ENCODE measurements around the gene BCL6. TPM values are rescaled to one million over a fixed set of nuclear protein-coding genes. Genes with fewer than 3 reads are reported as not detected.

The BCL6 gene
- total RNA-seq, 1 donor from 2014 or later: 47.7 TPM

- Histone ChIP-seq H3K27ac (replicated peaks) (no peak overlapping the region), H3K27me3 (ENCODE audit: low read depth) (no peaks in the 10 kb centered on the region), H3K9me3 (replicated peaks) (no peaks in the 10 kb centered on the region), H3K4me3 (no peak overlapping the region), H3K36me3 (peaks cover 63% of the 10 kb centered on the region), H3K4me1 (peaks cover 81% of the 10 kb centered on the region)
- intact Hi-C loops (cut with micrococcal nuclease): loop anchor here (10.0 kb wide), 1 partner anchor 1401 kb away; no protein-coding TSS in a partner anchor
- no peak for DNase-seq
- TF ChIP-seq, protein P1, sequence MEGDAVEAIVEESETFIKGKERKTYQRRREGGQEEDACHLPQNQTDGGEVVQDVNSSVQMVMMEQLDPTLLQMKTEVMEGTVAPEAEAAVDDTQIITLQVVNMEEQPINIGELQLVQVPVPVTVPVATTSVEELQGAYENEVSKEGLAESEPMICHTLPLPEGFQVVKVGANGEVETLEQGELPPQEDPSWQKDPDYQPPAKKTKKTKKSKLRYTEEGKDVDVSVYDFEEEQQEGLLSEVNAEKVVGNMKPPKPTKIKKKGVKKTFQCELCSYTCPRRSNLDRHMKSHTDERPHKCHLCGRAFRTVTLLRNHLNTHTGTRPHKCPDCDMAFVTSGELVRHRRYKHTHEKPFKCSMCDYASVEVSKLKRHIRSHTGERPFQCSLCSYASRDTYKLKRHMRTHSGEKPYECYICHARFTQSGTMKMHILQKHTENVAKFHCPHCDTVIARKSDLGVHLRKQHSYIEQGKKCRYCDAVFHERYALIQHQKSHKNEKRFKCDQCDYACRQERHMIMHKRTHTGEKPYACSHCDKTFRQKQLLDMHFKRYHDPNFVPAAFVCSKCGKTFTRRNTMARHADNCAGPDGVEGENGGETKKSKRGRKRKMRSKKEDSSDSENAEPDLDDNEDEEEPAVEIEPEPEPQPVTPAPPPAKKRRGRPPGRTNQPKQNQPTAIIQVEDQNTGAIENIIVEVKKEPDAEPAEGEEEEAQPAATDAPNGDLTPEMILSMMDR (IDR thresholded peaks at IDR 0.05; ENCODE audit: borderline replicate concordance): no peak
Measured at GRCh38 chr3:187733371-187733770, 11.9 kb downstream of the BCL6 start.

- Histone ChIP-seq H3K36me3 (peaks cover 100% of the 10 kb centered on the region), H3K4me3 (no peak overlapping the region), H3K4me1 (peaks cover 55% of the 10 kb centered on the region), H3K27me3 (ENCODE audit: low read depth) (no peaks in the 10 kb centered on the region), H3K27ac (replicated peaks) (peak overlapping the region; percentile 10), H3K9me3 (replicated peaks) (no peaks in the 10 kb centered on the region)
- TF ChIP-seq, protein P1 (IDR thresholded peaks at IDR 0.05; ENCODE audit: borderline replicate concordance): no peak
- DNase-seq: no peak
- intact Hi-C loops (cut with micrococcal nuclease): no loop called here
Measured at GRCh38 chr3:187729598-187729997, 15.7 kb downstream of the BCL6 start.

DNA sequence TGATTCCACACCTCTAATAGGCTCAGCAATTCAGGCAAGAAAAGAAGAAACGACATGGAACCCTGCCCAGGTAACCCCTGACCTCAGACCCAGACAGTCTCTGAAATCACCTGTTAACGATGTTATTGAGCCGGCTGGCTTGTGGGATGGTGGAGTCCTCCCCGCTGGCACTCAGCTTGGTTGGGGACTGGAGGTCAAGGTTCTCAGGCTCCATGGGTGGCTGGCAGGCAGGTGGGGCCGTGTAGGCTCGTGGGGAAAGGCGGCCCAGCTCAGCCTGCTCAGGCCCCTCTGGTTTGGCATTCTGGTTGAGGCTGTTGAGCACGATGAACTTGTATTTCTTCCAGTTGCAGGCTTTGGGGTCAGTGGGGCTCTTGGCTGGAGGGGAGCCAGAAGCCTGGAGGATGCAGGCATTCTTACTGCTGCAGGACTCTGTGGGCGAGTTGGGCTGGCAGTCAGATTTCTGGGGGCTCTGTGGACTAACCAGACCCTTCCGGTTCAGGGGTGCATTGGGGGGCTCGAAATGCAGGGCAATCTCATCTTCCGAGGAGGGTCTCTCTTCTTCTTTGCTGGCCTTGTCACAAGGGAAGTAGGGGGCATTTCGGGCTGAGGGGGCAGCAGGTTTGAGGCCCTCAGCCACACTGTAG lies 16.2 kb downstream of the BCL6 start:
- Histone ChIP-seq H3K4me3 (no peak overlapping the region), H3K4me1 (peaks cover 51% of the 10 kb centered on the region), H3K9me3 (replicated peaks) (no peaks in the 10 kb centered on the region), H3K27ac (replicated peaks) (peak overlapping the region; percentile 10), H3K27me3 (ENCODE audit: low read depth) (no peaks in the 10 kb centered on the region), H3K36me3 (peaks cover 100% of the 10 kb centered on the region)
- no peak for DNase-seq
- intact Hi-C loops (cut with micrococcal nuclease): no loop called here
- TF ChIP-seq, protein P1 (IDR thresholded peaks at IDR 0.05; ENCODE audit: borderline replicate concordance): no peak

DNA sequence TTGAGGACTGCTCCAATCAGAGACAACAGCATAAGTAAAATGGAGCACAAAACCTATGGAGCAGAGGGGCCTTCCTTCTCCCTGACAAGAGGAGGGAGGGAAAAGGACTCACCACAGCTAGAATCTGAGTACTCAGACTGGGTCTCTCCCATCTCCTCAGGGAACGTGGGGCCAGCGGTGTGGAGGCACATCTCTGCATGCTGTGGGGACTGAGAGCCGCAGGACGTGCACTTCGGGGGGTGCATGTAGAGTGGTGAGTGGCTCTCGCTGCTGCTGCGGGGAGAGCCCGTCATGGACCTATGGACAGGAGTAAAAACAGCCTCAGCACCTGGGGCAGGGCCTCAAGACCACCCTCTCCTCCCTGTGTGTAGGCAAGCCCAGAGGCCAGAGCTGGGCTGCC lies 17.0 kb downstream of the BCL6 start:
- TF ChIP-seq, protein P1 (IDR thresholded peaks at IDR 0.05; ENCODE audit: borderline replicate concordance): no peak
- Histone ChIP-seq H3K4me3 (no peak overlapping the region), H3K9me3 (replicated peaks) (no peaks in the 10 kb centered on the region), H3K36me3 (peaks cover 100% of the 10 kb centered on the region), H3K27me3 (ENCODE audit: low read depth) (no peaks in the 10 kb centered on the region), H3K27ac (replicated peaks) (no peak overlapping the region), H3K4me1 (peaks cover 42% of the 10 kb centered on the region)
- intact Hi-C loops (cut with micrococcal nuclease): no loop called here
- DNase-seq: no peak

DNA sequence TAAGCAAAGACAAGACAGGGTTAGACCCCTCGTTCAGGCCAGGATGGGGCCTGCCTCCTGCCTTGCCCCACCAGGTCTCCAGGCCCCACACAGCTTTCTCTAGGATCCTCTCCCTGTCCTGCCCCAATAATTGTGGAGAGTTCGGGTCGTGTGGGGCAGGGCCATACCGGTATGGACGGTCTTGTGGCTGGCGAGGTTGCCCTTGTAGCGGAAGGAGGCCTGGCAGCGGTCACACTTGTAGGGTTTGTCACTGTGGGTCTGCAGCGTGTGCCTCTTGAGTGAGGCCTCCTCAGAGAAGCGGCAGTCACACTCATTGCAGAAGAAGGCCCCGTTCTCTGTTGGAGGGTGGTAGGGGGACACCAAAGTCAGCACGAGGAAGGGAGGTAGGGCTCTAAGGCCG lies 18.7 kb downstream of the BCL6 start:
- H3K36me3 ChIP-seq: peaks cover 100% of the 10 kb centered on the region
- peaks cover 26% of the 10 kb centered on the region for H3K4me1 ChIP-seq
- TF ChIP-seq, protein P1 (IDR thresholded peaks at IDR 0.05; ENCODE audit: borderline replicate concordance): no peak
- H3K27me3 ChIP-seq (ENCODE audit: low read depth): no peaks in the 10 kb centered on the region
- H3K27ac ChIP-seq (replicated peaks): no peak overlapping the region
- H3K4me3 ChIP-seq: no peak overlapping the region
- DNase-seq: no peak
- intact Hi-C loops (cut with micrococcal nuclease): no loop called here
- no peaks in the 10 kb centered on the region for H3K9me3 ChIP-seq (replicated peaks)
